HG03097 (cell line): ENCODE results near the gene MELTF.

ENCODE experiments used
- ATAC-seq: cut with Tn5 transposase; IDR thresholded peaks from one replicate; pipeline ENCODE4 v1.9.1; 2021; ENCODE audit not compliant: unreplicated experiment, low FRiP score

MELTF gene

GRCh38 chr3:197010556-197011351, 18.9 kb downstream of the MELTF start:
- no peak for ATAC-seq

- ATAC-seq = no peak
These were observed 20.0 kb downstream of the MELTF start for GRCh38 chr3:197009532-197010019.

GRCh38 chr3:197008436-197009209, 21.0 kb downstream of the MELTF start:
- no peak for ATAC-seq

- no peak for ATAC-seq
These were observed 21.7 kb downstream of the MELTF start for GRCh38 chr3:197007953-197008352.

GRCh38 chr3:197007296-197007940, 22.2 kb downstream of the MELTF start:
- ATAC-seq = no peak

- no peak for ATAC-seq
These were observed 22.8 kb downstream of the MELTF start for GRCh38 chr3:197006860-197007259.

GRCh38 chr3:197006446-197006845, 23.2 kb downstream of the MELTF start:
- no peak for ATAC-seq

- ATAC-seq = no peak
These were observed 25.9 kb downstream of the MELTF start for GRCh38 chr3:197003461-197004385.

- ATAC-seq = peak; percentile 66
These were observed 26.7 kb downstream of the MELTF start for GRCh38 chr3:197002701-197003454.

- ATAC-seq = peak; percentile 16
These were observed 27.5 kb downstream of the MELTF start for GRCh38 chr3:197001972-197002700.

- no peak for ATAC-seq
These were observed 28.3 kb downstream of the MELTF start for GRCh38 chr3:197001106-197001971.

GRCh38 chr3:197000211-197000610, 29.4 kb downstream of the MELTF start:
- no peak for ATAC-seq

GRCh38 chr3:196998966-196999760, 30.5 kb downstream of the MELTF start:
- no peak for ATAC-seq

- ATAC-seq = no peak
These were observed 32.3 kb downstream of the MELTF start for GRCh38 chr3:196997311-196997710.

- ATAC-seq = no peak
These were observed 33.0 kb downstream of the MELTF start for GRCh38 chr3:196996454-196997265.

GRCh38 chr3:196995646-196996355, 33.8 kb downstream of the MELTF start:
- ATAC-seq = no peak
